Testis (tissue), 3 donors: Measurements from ENCODE around the gene F12. TPM values are rescaled to one million over a fixed set of nuclear protein-coding genes. Genes with fewer than 3 reads are reported as not detected.
"Not testable (repeated sequence)": the region's sequence is repeated elsewhere in the genome, so short reads cannot be mapped to it uniquely, and the experiment has no call there.

Experiments used
- DNase-seq: peaks from one replicate; pipeline ENCODE4 v3.0.0-alpha.2; 2019
- H3K27ac ChIP-seq, 2 donors: fragments of 200-600 bp; sonication (generic); one replicate each; pipeline ENCODE4 v1.5.1; 2019
- H3K27me3 ChIP-seq: fragments of 200-600 bp; sonication (generic); one replicate; pipeline ENCODE4 v1.5.1; 2019
- H3K36me3 ChIP-seq: fragments of 200-600 bp; sonication (generic); one replicate; pipeline ENCODE4 v1.5.1; 2017; ENCODE audit warnings: low read depth; ENCODE audit errors: missing control alignments
- H3K4me1 ChIP-seq: fragments of 200-600 bp; sonication (generic); one replicate; pipeline ENCODE4 v1.5.1; 2019
- H3K4me3 ChIP-seq, 2 donors: fragments of 200-600 bp; sonication (generic); one replicate each; pipeline ENCODE4 v1.5.1; 2017 to 2019
- H3K9me3 ChIP-seq: fragments of 200-600 bp; sonication (generic); one replicate; pipeline ENCODE4 v1.5.1; 2017
- CTCF ChIP-seq, 3 experiments: fragments of 450-650 bp in 2 of 3; fragments of 200-600 bp in 1 of 3; sonication (generic) in 1 of 3; IDR thresholded peaks; one replicate each; pipeline ENCODE4 v1.5.1; 2016 to 2019; ENCODE audit warnings: antibody characterized with exemption in 3 of 3, mild to moderate bottlenecking in 2 of 3, moderate library complexity in 1 of 3
- POLR2A ChIP-seq: fragments of 450-650 bp; IDR thresholded peaks from one replicate; pipeline ENCODE4 v1.6.1; 2017; ENCODE audit warnings: antibody characterized with exemption, mild to moderate bottlenecking, moderate library complexity
- WGBS, 2 donors: methylation state at CpG; one replicate each; pipeline ENCODE4 v1.1.5; 2018; 5-methylcytosine and 5-hydroxymethylcytosine counted together
- intact Hi-C: fragments of 100-400 bp; cut with DNase I; formaldehyde crosslinking; loops from one replicate; pipeline ENCODE4 v1.15.1; 2023; ENCODE audit warnings: low total_unique reads
- polyA plus RNA-seq: library from polyadenylated mRNA; stranded (reverse); fragments of 350-450 nt; fragmentation: Illumina TruSeq; extraction: RNeasy Lipid Tissue Mini Kit (QIAGEN cat#74804); gene quantifications from one replicate; pipeline ENCODE4 v1.2.3, GENCODE V29; 2014; ENCODE audit warnings: low read depth, low replicate concordance; ENCODE audit not compliant: insufficient read depth
- total RNA-seq, 2 donors: library from RNA; depleted of rRNA; stranded (reverse); fragments of >200 nt; gene quantifications; one replicate each; pipeline ENCODE4 v1.2.3, GENCODE V29; 2016

The F12 gene
- total and polyA plus RNA-seq, 3 donors from 2014 or later = 4.9 to 5.8 (median 5.3) TPM

DNA sequence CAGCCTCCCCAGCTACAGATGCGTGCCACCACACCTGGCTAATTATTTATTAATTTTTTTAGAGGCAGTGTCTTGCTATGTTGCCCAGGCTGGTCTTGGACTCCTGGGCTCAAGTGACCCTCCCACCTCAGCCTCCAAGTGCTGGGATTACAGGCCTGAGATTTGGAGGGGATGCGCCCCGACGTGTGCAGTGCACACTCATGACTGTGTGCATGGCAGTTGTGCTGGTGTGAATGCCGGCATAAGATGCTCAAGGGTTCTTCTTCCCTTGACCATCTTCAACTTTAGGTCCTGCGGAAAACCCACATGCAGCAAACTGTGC is 28.6 kb downstream of the F12 start:
- Histone ChIP-seq H3K4me1 (peaks cover 14% of the 10 kb centered on the region), H3K27ac (no peak overlapping the region), H3K36me3 (no peaks in the 10 kb centered on the region), H3K27me3 (no peaks in the 10 kb centered on the region), H3K9me3 (no peaks in the 10 kb centered on the region), H3K4me3 (no peak overlapping the region)
- DNase-seq = no peak
- 85 to 100% methylated on average over 2 to 6 of the region's 6 CpGs for WGBS, 2 donors
- TF ChIP-seq POLR2A = no peak
- intact Hi-C loops = no loop called here

- TF ChIP-seq CTCF (IDR thresholded peaks at IDR 0.05) (no peak), POLR2A (no peak)
- Histone ChIP-seq H3K9me3 (no peaks in the 10 kb centered on the region), H3K4me1 (peaks cover 16% of the 10 kb centered on the region), H3K36me3 (no peaks in the 10 kb centered on the region), H3K4me3 (no peak overlapping the region), H3K27ac (no peak overlapping the region), H3K27me3 (no peaks in the 10 kb centered on the region)
- DNase-seq = no peak
- intact Hi-C loops = no loop called here
- WGBS, 2 donors = 87% methylated on average over 15 of the region's 15 CpGs
These were observed 30.2 kb downstream of the F12 start for GRCh38 chr5:177378884-177379883.

DNA sequence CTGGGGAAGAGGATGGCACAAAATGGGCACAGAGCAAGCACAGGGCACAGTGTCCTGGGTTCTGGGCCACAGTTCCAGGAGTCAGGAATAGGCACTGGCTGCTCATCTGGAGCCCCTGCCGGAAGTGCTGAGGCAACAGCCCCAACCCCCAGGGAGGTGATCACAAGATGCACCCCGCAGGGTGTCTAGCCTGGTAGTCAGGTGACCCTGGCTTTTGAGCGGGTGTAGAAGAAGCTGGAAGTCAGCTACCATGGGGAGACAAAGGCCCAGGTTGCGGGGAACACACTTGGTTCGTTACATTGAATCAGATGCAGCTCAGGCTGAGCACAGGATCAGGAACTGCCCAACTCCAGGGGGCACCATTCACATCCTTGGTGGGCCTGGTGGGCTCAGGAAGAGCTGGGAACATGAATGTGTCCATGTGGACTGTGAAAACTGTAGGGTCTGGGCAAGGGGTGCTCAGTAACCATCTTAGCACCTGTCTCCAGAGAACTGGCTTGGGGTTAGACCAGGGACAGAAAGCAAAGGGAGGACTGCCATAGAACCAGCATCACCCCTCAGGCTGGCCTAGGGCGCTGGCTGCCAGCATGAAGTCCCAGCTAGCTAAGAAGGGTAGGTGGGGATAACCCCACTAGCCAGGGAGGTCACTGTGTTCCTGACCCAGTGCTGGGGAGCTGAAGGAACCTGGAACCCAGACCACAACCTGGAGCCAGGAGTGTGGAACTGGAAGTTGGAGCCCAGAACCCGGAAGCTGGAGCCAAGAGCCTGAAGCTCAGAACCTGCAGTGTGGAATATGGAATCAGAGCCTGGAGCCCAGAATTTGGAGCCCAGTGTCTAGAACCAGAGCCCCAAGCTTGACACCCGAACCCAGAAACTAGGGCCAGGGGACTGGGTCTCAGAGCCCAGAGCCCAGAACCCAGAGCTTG is 31.2 kb downstream of the F12 start:
- intact Hi-C loops = no loop called here
- Histone ChIP-seq H3K4me1 (peaks cover 16% of the 10 kb centered on the region), H3K27me3 (no peaks in the 10 kb centered on the region), H3K27ac (no peak overlapping the region), H3K36me3 (no peaks in the 10 kb centered on the region), H3K4me3 (no peak overlapping the region), H3K9me3 (no peaks in the 10 kb centered on the region)
- DNase-seq = no peak
- TF ChIP-seq CTCF (IDR thresholded peaks at IDR 0.05) (no peak), POLR2A (no peak)
- WGBS, 2 donors = 91 to 93% methylated on average over 8 of the region's 8 CpGs

DNA sequence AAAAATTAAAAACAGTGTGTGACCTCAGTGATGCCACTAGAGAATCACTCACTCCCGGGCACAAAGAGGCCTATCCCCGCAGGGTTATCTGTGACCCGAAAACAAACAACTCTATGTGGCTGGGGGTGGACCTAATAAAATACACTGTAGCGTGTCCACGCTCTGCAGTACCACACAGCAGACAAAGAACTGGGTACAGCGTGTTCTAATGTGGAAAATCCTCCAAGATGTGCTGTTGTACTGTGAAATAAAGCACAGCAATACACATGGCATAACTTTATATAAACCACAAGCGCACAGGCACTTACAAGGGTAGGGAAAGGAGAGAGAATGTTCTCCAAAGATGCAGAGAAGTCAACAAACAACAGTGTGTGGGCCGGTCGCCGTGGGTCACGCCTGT is 33.3 kb downstream of the F12 start:
- Histone ChIP-seq H3K9me3 (no peaks in the 10 kb centered on the region), H3K4me3 (no peak overlapping the region), H3K4me1 (peaks cover 8% of the 10 kb centered on the region), H3K36me3 (no peaks in the 10 kb centered on the region), H3K27ac (peak overlapping the region in 1 of 2 donors; percentile 51), H3K27me3 (no peaks in the 10 kb centered on the region)
- TF ChIP-seq CTCF (IDR thresholded peaks at IDR 0.05) = no peak
- TF ChIP-seq POLR2A = no peak
- peak; percentile 67 for DNase-seq
- intact Hi-C loops = no loop called here
- 46 to 62% methylated on average over 11 of the region's 11 CpGs for WGBS, 2 donors

- H3K36me3 ChIP-seq, H3K9me3 ChIP-seq, H3K4me1 ChIP-seq, H3K27me3 ChIP-seq, H3K4me3 ChIP-seq, DNase-seq, intact Hi-C loops: not testable (repeated sequence)
- 80% methylated on average over 5 of the region's 5 CpGs for WGBS, 2 donors
- peak overlapping the region in 1 of 2 donors; percentile 51 for H3K27ac ChIP-seq
These were observed 33.8 kb downstream of the F12 start for GRCh38 chr5:177375516-177375915.
